ENCODE results near the gene MAD1L1.

MAD1L1 gene

DNA sequence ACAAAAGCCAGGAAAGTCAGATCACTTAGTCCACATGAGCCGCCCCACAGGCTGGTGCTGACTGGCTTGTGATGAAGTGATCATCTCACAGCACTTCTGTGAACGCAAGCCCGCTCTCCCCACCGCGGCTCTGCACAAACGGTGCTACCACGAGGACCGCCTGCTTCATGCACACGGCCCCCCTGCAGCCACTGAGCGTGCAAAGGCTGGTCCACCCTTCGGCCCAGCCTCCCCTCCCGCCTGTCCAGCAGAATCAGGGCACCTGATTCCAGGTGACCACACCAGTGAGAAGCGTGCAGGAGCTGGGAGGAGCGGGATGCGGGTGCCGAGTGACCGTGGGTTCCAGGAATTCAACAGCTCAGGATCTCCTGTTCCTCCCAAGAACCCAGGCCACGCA is 32.2 kb downstream of the MAD1L1 start:
- no peak for DNase-seq (ENCODE audit: low read depth)

DNA sequence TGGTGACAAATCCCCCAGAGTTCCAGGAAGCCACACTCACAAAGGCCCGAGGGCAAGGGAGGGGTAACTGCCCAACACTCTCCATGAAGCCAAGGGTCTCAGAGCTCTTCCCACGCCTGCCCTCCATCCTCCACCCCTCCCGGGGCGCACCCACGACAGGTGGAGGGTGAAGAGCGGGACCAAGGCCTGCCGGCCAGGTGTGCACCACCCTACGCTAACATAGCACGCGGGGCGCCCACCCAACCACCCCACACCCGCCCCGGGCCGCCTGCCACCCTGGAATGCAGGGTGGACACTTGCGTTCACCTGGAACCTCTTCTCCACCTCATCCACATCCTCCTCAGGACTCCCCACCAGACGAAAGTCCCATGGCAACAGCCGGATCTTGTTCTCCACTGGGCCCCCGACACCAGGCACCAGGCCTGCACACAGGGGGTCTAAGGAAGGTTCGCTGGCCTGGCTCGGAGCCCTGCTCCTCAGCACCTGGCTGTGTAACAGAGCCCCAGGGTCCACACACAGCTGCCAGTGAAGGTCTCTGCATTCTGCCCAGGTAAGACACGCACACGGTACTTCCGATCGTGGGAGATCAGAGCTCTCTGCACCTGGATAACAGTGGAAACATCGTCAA is 32.7 kb downstream of the MAD1L1 start:
- DNase-seq (ENCODE audit: low read depth): no peak

DNA sequence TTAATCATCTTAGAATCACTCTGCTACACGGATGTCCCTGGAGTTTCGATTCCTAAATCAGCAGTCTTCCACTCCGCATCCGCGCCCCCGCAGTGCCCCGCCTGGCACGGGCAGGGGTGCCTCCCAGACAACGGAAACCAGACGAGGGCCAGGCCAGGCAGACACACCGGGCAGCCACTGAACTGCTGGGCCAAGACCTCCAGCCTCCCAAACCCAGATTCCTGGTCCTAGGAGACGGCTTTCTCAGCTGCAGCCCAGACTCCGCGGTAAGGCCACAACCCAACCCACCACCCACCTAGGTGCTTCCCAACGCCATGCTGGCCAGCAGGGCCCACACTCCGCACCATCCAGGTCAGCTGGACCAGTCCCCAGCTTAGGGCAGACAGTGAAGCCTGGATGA is 33.2 kb downstream of the MAD1L1 start:
- no peak for DNase-seq (ENCODE audit: low read depth)

DNA sequence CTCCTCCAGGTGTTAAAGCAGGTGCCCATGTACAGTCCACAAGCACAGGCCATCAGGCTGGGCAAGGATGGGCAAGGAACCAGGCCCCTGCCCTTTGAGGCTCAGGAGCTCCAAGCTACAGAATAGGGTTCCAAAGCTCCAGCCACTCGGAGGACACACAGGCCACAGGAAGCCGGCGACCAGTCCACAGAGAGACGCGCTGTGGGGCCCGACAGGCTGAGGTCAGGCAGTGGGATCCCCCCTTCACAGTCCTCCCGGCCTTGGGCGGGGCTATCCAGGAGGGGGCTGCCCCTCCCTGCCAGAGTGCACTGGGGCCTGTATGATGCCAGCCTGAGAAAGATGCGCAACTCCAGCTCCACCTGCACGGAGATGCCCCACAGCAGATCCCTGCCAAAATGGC is 34.0 kb downstream of the MAD1L1 start:
- no peak for DNase-seq (ENCODE audit: low read depth)

DNA sequence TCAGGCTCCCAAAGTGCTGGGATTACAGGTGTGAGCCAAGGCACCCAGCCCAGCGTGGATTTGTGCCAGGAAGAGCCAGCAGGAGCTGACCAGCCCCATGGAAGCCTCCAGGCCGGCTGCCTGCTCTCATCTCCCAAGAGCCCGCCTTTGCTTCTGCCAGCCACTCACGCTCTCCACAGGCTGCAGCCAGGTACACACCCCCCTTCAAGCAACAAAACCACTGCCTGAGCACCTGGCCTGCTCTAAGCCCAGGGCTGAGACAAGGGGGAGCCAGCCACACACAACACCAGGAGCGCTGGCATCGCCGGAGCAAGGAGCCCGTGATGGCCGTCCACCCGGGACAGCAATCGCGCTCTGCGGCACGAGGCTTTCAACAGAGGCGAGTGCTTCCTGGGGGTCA is 34.5 kb downstream of the MAD1L1 start:
- DNase-seq (ENCODE audit: low read depth): no peak

DNA sequence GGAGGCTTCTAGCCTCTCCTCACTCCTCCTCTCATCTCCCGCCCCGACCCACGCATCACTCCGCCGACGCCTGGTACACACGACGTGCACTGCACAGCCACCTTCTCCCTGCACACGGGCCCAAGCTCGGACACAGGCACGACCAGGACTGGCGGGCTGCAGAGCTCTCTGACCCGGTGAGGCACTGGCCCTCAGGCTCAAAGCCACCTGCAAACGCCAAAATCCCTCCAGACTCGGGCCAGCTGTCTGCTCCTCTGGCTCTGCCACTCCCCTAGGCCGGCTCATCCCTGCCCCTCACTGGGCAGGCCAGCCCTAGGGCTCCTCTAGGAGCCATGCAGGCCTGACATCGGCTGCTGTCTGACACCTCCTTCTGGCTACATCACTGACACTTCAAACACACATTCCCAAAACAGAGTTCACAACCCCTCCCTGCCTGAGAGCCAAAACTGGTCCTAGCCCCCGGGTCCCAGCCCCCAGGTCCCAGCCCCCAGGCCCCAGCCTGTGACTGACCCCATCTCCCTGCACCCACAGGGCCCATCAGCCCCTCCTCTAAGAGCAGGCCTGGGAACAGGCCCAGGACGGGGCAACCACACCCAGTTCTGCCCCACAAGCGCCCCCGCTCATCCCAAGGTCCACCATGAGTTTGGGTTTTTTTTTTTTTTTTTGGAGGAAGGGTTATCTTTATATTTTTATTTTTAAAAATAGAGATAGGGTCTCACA is 35.1 kb downstream of the MAD1L1 start:
- DNase-seq (ENCODE audit: low read depth): no peak

DNA sequence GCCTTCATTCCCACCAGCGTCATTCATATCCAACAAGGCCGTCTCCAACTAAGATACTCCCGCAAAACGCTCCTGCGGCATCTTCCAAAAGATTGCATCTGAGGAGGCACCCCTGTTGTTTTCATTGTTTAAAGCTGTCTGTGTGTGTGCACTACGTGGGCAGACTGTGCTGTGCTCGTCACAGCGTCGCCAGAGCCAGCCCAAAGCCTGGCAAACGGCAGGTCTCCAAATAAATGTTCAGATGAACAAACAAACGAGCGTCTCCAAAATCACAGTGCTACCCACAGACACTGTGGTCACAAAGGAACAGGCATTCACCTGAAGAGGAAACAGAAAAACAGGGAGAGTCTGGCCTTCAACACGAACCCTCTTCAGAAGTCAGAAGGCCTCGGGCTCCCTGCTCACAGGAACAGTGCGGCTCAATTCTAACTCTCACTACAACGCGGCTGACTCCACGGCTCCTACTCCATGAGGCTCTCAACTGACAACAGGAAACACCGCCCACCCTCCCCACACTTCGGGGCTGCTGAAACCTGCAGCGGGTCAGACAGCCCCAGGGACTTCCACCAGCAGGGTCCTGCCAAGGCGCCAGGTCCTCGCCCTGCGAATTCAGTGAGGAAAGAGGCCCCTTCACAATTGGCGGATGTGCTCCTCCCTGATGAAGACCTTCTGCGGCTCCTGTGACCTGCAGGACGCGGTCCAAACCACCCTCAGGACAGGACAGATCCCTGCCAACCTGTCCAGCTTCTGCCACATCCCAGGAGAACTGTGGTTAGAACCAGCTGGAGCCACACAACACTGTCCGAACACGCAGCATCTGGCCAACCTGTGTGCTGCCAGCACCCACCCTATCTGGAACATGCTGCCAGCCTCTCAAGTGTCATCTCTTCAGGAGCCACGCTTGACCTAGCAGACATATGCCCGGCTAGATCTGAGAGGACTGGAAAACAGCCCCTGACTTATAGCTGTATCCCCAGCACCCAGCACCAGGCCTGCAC is 36.1 kb downstream of the MAD1L1 start:
- no peak for DNase-seq (ENCODE audit: low read depth)

DNA sequence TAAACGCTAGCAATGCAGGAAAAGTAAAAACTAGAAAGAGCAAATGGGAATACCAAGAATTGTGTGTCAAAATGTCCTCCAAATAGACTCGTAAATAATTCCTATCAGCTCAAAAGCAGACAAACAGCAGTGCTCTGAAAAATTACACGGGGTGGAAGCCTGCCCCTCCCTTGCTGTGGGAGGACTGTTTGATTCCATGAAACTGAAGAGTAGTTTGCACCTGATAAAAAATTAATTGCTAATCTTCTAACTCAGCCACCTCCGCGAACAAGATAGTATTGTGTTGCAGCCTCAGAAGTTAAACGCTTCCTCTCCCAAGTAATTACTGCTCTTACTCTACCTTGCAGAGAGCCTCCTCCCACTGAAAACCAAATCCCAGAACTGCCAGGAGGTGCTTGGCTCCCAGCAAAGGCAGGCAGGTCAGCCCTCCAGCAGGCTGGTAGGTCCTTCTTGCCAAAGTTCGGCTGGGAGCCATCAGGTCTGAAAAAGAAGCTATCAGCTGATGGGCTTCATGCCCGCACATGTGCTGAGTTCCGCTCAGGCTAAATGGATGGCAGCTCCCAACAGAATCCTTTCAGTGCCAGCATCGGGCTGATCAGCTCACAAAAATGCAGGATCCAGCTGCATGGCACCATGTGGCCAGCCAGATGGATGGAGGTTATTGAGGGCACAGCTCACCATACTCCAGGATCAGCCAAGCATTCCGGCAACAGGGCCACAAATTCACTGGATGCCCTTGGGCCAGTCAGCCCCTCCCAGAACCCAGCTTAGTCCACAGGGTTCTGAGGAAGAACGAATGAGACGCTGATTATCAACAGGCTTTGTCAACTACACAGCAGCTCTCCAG is 37.1 kb downstream of the MAD1L1 start:
- DNase-seq (ENCODE audit: low read depth): no peak

DNA sequence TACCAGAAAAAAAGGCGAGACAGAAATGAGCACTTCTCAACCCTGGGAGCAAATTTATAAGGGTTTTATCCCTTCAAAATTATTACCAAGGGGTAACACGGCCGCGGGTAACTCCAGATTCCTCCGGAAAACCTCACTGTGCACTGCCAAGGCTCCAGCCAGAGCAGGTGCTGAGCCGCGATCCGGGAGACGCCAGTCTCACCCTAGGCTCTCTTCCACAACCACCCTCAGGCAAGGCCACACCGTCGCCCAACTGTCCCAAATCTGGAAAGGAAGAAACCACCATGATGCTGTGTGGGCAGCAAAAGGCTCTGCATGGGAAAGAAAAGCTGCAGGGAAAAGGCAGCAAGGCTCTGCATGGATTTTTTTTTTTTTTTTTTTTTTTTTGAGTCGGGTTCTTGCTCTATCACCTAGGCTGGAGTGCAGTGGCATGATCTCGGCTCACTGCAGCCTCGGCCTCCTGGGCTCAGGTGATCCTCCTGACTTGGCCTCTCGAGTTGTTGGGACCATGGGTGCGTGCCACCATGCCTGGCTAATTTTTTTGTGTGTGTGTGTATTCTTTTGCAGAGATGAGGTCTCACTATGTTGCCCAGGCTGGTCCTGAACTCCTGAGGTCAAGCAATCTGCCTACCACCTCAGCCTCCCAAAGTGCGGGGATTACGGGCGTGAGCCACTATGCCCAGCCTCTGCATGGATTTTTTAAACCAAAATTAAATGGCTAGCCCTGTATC is 39.0 kb downstream of the MAD1L1 start:
- no peak for DNase-seq (ENCODE audit: low read depth)

DNA sequence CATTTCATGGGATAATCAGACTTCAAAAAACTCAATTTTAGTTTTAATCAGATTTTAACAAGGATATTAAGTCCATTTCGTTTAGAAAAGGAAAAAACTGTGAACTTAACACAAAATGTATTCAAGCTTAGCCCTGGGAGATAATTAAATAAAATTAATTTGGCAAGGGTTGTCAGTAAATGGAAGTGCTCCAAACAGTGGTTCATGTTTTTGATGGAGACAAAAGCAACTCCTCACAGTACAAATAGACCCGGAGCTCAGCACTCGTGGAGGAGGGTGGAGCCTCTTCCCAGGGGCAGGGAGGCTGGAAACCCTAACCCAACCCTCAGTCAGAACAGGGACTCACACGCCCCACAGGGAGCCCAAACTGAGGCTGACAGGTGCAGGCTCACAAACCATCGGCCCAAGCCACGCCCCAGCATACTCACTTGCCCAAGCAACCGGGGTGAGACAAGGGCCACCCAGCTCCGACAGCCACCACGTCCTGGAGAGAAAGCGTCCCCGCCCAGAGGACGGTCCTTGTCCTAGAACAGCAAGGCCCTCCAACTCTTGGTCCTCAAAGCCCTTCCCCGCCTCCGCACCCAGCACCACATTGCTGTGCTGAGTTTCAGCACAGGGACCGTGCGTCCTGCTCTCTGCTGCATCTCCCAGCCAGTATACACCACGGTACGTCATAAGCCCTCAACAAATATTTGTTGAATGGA is 39.8 kb downstream of the MAD1L1 start:
- DNase-seq (ENCODE audit: low read depth): no peak

DNA sequence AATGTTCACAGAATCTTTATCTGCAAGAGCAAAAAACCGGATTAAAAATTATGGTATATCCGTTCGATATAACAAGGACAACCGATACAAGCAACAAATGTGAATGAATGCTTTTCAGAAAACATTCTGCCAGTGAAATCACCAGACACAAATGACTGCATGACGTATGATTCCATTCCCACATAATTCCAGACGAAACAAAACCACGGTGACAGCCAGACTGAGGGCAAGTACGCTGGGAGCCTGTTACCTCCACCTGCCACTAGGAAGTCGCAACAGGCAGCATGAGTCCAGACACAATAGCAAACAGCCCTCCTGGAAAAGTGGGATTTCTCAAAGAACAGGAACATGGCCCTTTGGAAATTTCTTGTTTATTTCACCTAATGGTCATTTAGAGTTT is 41.7 kb downstream of the MAD1L1 start:
- no peak for DNase-seq (ENCODE audit: low read depth)

DNA sequence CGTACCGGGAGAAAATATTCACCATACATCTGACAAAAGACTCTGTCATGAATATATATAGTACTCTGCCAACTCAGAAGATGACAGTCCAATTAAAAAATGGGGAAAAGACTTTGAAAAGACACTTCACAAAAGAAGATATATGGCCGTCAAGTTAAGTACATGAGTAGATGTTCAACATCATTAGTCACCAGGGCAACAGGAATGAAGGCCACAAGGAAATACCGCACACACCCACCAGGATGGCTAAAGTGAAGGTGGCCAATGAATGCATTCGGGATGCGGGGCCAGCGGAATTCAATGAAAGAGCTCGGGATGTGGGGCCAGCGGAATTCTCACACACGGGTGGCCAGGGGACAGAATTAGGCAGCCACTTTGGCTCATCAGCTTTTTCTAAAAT is 42.2 kb downstream of the MAD1L1 start:
- no peak for DNase-seq (ENCODE audit: low read depth)

DNA sequence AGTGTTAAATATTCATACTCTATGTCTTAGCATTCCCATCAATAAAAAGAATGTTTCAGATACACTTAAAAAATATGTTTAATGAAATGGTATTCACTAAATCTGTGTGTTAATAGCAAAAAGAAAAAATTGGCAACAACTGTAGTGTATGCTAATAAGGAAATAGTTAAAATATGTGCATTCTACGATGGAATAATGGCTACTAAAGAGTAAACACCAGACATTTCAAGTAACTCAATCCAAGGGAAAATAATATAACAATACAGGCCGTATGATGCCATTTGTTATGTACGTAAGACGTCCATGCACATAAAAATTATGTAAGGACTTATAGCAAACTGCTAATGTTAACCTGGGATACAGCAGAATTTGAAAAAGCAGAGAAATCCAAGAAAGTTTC is 46.6 kb downstream of the MAD1L1 start:
- DNase-seq (ENCODE audit: low read depth): no peak

DNA sequence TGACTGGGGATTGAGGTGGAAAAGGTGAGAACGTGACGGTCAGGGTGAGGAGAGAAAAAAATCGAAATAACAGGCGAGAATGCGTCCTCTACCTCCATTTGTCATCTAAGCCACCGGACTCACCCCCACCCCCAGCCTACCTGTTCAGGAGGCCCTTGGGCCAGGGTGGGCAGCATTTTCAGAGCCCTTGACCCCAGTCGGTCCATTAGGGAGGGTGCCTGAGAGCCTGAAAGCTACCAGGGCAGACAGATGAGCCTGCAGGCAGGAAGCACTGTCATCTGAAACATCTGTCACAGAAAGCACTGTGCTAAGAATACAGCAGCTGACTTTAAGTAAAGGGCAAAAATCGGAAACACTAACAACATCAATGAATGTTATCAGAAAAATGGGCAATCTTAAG is 47.0 kb downstream of the MAD1L1 start:
- no peak for DNase-seq (ENCODE audit: low read depth)

DNA sequence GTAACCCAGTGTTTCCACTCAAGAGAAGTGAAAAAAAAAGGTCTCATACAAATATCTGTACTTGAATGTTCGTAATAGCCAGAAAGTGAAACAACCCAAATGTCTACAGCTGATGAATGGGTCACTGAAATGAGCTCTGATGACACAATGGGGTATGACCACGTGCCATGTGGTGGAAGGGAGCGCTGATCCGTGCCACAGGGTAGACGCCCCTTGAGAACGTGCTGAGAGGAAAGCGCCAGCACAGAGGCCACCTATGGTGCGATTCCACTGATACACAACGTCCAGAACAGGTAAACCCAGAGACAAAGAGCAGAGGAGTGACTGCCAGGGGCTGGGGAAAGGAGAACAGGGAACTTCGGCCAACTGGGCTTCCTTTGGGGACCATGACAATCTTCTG is 50.3 kb downstream of the MAD1L1 start:
- DNase-seq (ENCODE audit: low read depth): no peak

DNA sequence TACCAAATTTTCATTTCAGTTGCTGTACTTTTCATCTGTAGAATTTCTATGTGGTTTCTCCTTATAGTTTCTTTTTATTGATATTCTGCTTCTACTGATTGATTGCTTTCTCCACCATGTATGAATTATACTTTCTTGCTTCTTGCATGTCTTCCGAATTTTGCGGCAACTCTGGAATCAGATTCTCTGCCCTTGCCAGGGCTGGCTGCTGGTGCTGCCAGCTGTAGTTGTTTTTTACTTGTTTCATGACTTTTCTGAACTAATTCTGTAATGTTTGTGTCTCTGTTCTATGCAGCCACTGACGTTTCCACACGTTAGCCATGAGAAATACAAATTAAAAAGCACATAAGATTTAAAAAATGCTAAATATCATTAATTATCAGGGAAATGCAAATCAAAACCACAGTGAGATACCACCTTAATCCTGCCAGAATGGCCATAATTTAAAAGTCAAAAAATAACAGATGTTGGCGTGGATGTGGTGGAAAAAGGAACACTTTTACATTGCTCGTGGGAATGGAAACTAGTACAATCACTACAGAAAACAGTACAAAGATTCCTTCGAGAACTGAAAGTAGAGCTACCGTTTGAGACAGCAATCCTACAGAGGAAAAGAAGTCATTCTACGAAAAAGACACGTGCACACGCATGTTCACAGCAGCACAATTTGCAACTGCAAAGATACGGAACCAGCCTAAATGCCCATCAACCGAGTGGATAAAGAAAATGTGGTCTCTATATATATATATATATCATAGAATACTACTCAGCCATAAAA is 51.5 kb downstream of the MAD1L1 start:
- DNase-seq (ENCODE audit: low read depth): no peak

DNA sequence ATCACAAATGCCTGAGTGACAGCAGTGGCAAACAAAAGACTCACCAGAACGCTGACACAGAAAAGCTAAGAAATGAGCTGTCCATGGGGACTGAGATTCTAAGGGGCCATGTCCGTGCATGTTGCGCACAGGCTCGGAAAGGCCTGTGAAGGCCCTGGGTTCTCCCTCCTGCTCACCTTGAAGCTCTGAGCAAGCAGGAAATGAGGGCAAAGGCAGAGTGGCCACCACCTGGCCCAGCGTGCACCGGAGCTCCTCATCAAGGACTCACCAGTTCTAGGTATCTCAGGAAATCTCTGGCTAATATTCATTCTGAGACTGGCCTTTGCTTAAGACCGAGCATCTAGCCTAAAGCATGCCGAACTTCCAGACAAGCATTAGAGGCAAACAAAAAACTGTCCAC is 52.7 kb downstream of the MAD1L1 start:
- no peak for DNase-seq (ENCODE audit: low read depth)

DNA sequence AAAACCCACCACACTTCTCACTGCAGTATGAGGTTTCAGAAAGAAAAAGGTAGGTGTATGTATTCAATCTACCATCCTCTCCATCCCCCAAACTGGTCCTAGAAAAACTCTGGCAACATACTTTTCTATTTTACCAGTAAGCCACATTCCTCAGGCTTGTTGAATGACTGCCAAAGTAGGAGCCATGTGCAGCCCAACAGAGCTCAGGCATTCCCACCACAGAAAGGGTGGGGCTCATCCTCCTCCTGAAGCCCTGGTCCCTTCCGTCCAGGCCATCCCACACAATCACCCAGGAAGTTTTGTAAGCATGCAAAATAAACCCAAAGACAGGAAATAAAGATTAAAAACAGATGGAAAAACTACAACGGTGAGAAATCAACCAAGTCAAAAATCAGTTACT is 57.2 kb downstream of the MAD1L1 start:
- no peak for DNase-seq (ENCODE audit: low read depth)

DNA sequence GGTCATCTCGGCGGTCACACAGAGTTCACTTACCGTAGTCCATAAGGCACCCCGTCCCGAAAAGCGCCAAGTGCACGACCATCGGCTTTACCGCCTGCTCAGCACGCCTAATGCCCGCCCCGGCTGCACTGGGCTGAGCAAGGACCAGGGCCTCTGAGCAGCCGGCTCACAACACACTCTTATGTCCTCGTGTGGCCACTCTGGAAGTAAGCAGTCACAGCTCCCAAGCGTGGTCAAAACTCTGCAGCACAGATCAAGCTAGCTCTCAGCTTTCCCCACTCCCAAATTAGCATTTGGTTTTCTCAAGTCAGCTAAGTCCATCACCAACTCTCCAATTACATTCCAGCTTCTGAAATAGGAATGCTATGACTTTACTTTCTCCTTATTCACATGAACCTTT is 57.7 kb downstream of the MAD1L1 start:
- DNase-seq (ENCODE audit: low read depth): no peak
